ENCODE measurements around the gene KIR3DL3.
A peak's percentile ranks its signal among the peaks of the same experiment; 100 is the strongest.
"Not testable (repeated sequence)": the region's sequence is repeated elsewhere in the genome, so short reads cannot be mapped to it uniquely, and the experiment has no call there.

Gene KIR3DL3

GRCh38 chr19:54724142-54724541 lies at the start of gene KIR3DL3:
TSS of gene KIR3DL3 (plus strand) at chr19:54724442. CDS start at chr19:54724497, 55 bp downstream.
- DNase-seq: no peak

GRCh38 chr19:54676210-54676834 lies 47.9 kb upstream of the KIR3DL3 start:
- peak in 1 of 2 experiments; percentile 1 for DNase-seq

GRCh38 chr19:54677217-54677616 lies 47.0 kb upstream of the KIR3DL3 start:
- DNase-seq: no peak

GRCh38 chr19:54681596-54681995 lies 42.6 kb upstream of the KIR3DL3 start:
- DNase-seq: not testable (repeated sequence)

GRCh38 chr19:54682306-54682856 lies 41.9 kb upstream of the KIR3DL3 start:
- no peak for DNase-seq

GRCh38 chr19:54684527-54684926 lies 39.7 kb upstream of the KIR3DL3 start:
- DNase-seq: no peak

GRCh38 chr19:54691582-54692297 lies 32.5 kb upstream of the KIR3DL3 start:
- DNase-seq: no peak

- no peak for DNase-seq
These were observed 32.0 kb upstream of the KIR3DL3 start for GRCh38 chr19:54692298-54692615.

GRCh38 chr19:54694648-54695047 lies 29.6 kb upstream of the KIR3DL3 start:
- no peak for DNase-seq

- DNase-seq: no peak
These were observed 28.1 kb upstream of the KIR3DL3 start for GRCh38 chr19:54696117-54696548.

GRCh38 chr19:54696766-54697165 lies 27.5 kb upstream of the KIR3DL3 start:
- no peak for DNase-seq

- not testable (repeated sequence) for DNase-seq
These were observed 26.5 kb upstream of the KIR3DL3 start for GRCh38 chr19:54697716-54698115.

GRCh38 chr19:54704928-54705327 lies 19.3 kb upstream of the KIR3DL3 start:
- no peak for DNase-seq

- DNase-seq: no peak
These were observed 16.3 kb upstream of the KIR3DL3 start for GRCh38 chr19:54707962-54708361.

- no peak for DNase-seq
These were observed 15.5 kb upstream of the KIR3DL3 start for GRCh38 chr19:54708781-54709180.

- DNase-seq: no peak
These were observed 14.9 kb upstream of the KIR3DL3 start for GRCh38 chr19:54709212-54709948.

- DNase-seq: not testable (repeated sequence)
These were observed 14.3 kb upstream of the KIR3DL3 start for GRCh38 chr19:54709956-54710355.

GRCh38 chr19:54724644-54725043 lies 402 bp downstream of the KIR3DL3 start:
- no peak for DNase-seq

GRCh38 chr19:54725321-54725720 lies 1.1 kb downstream of the KIR3DL3 start:
- no peak for DNase-seq

- no peak for DNase-seq
These were observed 3.3 kb downstream of the KIR3DL3 start for GRCh38 chr19:54727562-54727961.

GRCh38 chr19:54728167-54728566 lies 3.9 kb downstream of the KIR3DL3 start:
- no peak for DNase-seq

GRCh38 chr19:54729416-54730188 lies 5.4 kb downstream of the KIR3DL3 start:
- DNase-seq: no peak

- no peak for DNase-seq
These were observed 6.9 kb downstream of the KIR3DL3 start for GRCh38 chr19:54731191-54731590.

All from NCI-H524 (cell line).